Caco-2 (cell line): Measurements from ENCODE around the gene ASB10. TPM values are rescaled to one million over a fixed set of nuclear protein-coding genes. Genes with fewer than 3 reads are reported as not detected.

ENCODE experiments used
- BruUV-seq: library from RNA; stranded (reverse); fragments of 400-500 nt; replicated peaks from 2 replicates; lab custom pipeline; 2021; lab: Mats Ljungman, UMichigan
- CTCF ChIA-PET: fragments of 300-600 bp; sonication (Branson Sonifier 250); formaldehyde crosslinking; loops from one replicate; lab custom pipeline; 2022; ENCODE audit warnings: antibody characterized with exemption; lab: Charles Lee
- POLR2A ChIA-PET: fragments of 300-600 bp; sonication (Branson Sonifier 250); formaldehyde crosslinking; loops from one replicate; lab custom pipeline; 2022; ENCODE audit warnings: antibody characterized with exemption; lab: Charles Lee
- DNase-seq, 2 experiments: peaks; one replicate each; pipeline versions ENCODE4 v3.0.0 to v3.0.0-alpha.2; 2020 to 2022
- H3K27me3 ChIP-seq: replicated peaks from 2 replicates; pipeline ENCODE4 v1.6.0; 2011; ENCODE audit warnings: low read length; ENCODE audit not compliant: control insufficient read depth, insufficient read depth
- H3K36me3 ChIP-seq: 2 replicates; pipeline ENCODE4 v1.5.1; 2011; ENCODE audit warnings: low read length; ENCODE audit not compliant: control insufficient read depth, insufficient read depth
- H3K4me1 ChIP-seq: fragments of 250-450 bp; sonication (Bioruptor Pico); 2 replicates; pipeline ENCODE4 v1.5.1; 2020; ENCODE audit warnings: mild to moderate bottlenecking
- H3K4me3 ChIP-seq: 2 replicates; pipeline ENCODE4 v1.5.1; 2011; ENCODE audit warnings: low read depth, mild to moderate bottlenecking, control low read depth, low read length
- H3K9me3 ChIP-seq: fragments of 250-450 bp; sonication (Bioruptor Pico); 2 replicates; pipeline ENCODE4 v1.5.1; 2020; ENCODE audit warnings: mild to moderate bottlenecking, moderate library complexity
- H3K27ac Mint-ChIP-seq: one replicate; pipeline ENCODE4 v1.8.0; 2022; ENCODE audit warnings: mixed read lengths; ENCODE audit not compliant: unreplicated experiment
- H3K27me3 Mint-ChIP-seq: one replicate; pipeline ENCODE4 v1.8.0; 2022; ENCODE audit warnings: mixed read lengths; ENCODE audit not compliant: insufficient read depth, unreplicated experiment
- H3K36me3 Mint-ChIP-seq: one replicate; pipeline ENCODE4 v1.8.0; 2022; ENCODE audit warnings: mild to moderate bottlenecking, mixed read lengths; ENCODE audit not compliant: insufficient read depth, unreplicated experiment
- H3K4me1 Mint-ChIP-seq: one replicate; pipeline ENCODE4 v1.8.0; 2022; ENCODE audit warnings: low read depth, mixed read lengths; ENCODE audit not compliant: unreplicated experiment
- H3K4me3 Mint-ChIP-seq: one replicate; pipeline ENCODE4 v1.8.0; 2022; ENCODE audit warnings: mild to moderate bottlenecking, moderate library complexity, mixed read lengths; ENCODE audit not compliant: unreplicated experiment
- H3K9me3 Mint-ChIP-seq: one replicate; pipeline ENCODE4 v1.8.0; 2022; ENCODE audit warnings: mixed read lengths; ENCODE audit not compliant: unreplicated experiment
- CTCF ChIP-seq, 2 experiments: fragments of 200-600 bp in 1 of 2; IDR thresholded peaks; 1 replicate in 1 of 2; 2 replicates in 1 of 2; pipeline versions ENCODE4 v1.5.1 to v1.8.0; 2011 to 2022; ENCODE audit warnings: antibody characterized with exemption in 1 of 2, control low read depth in 1 of 2, inconsistent platforms in 1 of 2, low read depth in 1 of 2, low read length in 1 of 2, mild to moderate bottlenecking in 1 of 2, moderate library complexity in 1 of 2; ENCODE audit not compliant: insufficient read depth in 1 of 2, severe bottlenecking in 1 of 2, unreplicated experiment in 1 of 2
- intact Hi-C: fragments of 100-400 bp; cut with micrococcal nuclease; formaldehyde crosslinking; loops from one replicate; pipeline ENCODE4 v1.10.0; 2022; ENCODE audit not compliant: unreplicated experiment
- total RNA-seq: library from RNA; stranded (reverse); gene quantifications from 2 replicates; pipeline ENCODE4 v1.2.3, GENCODE V29; 2022

Gene ASB10
- total RNA-seq, 1 experiment from 2014 or later, result not detected

DNA sequence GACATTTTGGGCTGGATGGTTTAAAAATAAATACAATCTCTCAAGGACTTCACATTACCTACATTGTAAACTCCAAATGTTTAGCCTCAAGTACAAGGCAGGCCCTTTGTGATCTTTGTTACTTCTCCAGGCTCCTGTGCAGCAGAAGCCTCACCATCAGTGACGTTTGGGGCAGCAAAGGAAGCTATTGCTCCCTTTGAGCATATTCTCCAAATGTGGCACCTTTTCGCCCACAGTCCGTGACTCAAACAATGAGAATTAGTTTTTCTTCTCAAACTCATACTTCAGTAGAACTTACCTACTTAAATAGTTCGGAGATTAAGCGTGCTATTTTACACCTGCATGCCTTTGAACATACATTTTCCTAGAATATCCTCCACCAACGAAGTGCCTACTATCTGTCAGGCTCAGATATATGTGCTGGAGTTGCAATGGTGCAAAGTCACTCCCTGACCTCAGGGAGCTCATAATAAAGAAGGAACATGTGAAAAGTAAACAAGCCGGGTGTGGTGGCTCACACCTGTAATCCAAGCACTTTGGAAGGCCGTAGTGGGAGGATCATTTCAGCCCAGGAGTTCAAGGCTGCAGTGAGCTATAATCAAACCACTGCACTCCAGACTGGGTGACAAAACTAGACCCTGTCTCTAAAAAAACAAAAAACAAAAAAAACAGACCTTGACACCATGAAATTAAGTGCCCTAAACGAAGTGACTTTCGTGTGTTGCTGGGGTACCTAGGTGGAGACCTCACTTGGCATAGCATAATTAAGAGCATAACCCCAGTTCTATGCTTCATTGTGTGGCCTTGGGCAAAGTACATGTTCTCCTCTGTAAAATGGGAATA is 41.2 kb upstream of the ASB10 start:
- Mint-ChIP-seq H3K4me1 (peaks cover 22% of the 10 kb centered on the region), H3K9me3 (no peaks in the 10 kb centered on the region), H3K4me3 (peak overlapping the region; percentile 88), H3K36me3 (peaks cover 34% of the 10 kb centered on the region), H3K27ac (peak overlapping the region; percentile 82), H3K27me3 (no peaks in the 10 kb centered on the region)
- Histone ChIP-seq H3K36me3 (peaks cover 3% of the 10 kb centered on the region; the same call in 1 of the 2 replicates), H3K27me3 (no peaks in the 10 kb centered on the region), H3K4me1 (peaks cover 18% of the 10 kb centered on the region), H3K4me3 (peak overlapping the region; percentile 81), H3K9me3 (no peaks in the 10 kb centered on the region)
- ChIA-PET CTCF (interaction anchor here (1.3 to 3.0 kb wide), 2 partner anchors 15 to 83 kb away, joined by 5 to 22 read pairs; no protein-coding TSS in a partner anchor), POLR2A (interaction anchor here (1.5 kb wide), 1 partner anchor 113 kb away, joined by 6 read pairs; the partner anchor contains the start of gene NUB1)
- intact Hi-C loops, result no loop called here
- no peak for DNase-seq
- BruUV-seq, result no TSS peak
- no peak for TF ChIP-seq CTCF (IDR thresholded peaks at IDR 0.05; ENCODE audit: insufficient read depth in 1 of 2, low read depth in 1 of 2, low read length in 1 of 2, severe bottlenecking in 1 of 2, unreplicated experiment in 1 of 2)

DNA sequence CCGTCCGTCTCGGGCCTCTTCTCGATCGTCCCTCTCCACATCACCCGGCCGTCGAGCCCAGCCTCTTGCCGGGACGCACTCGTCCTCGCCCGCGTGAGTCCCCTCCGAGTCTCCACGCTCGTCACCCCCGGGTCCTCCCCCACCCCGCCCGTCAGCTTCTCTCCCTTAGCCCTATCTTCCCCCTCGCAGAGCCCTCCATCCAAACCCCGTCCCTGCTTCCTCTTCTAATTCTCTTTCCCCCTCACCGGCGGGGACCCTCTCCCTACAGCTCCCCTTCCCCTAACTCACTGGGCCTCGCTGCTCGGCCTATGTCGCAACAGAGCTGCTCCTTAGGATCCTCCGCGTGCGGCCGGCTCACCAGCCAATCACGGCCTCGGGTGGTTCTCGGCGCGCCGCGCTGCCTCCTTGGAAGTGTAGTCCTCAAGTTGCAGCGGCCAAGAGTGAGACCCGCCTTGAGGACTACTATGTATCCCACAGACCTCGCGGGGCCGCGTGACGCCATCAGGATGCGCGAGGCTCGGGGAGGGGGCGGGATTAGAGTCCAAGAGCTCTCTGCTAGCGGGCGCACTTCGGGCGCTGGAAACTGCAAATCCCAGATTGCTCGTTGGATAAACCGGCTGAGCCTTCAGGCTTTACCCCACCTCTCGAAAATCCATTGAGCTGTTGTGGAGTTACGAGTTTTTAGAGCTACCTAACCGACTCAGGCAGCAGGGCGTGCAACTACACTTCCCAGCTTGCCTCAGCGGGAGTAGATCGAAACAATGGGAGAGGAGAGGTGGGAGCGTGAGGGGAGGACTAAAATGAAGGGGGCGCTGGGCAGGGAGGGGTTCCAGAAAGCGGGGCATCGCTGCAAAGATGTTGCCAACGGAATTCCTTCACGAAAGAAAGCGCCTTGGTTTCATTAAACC is 40.1 kb upstream of the ASB10 start, which contains the start of gene ABCF2:
ABCF2 (minus strand) TSS at position 331 of the 908 bp plus-strand sequence. CDS start 747 bp downstream, outside the sequence.
- Mint-ChIP-seq H3K4me1 (peaks cover 21% of the 10 kb centered on the region), H3K4me3 (peak within 1 kb of the TSS; percentile 88), H3K36me3 (peaks cover 44% of the 10 kb centered on the region), H3K27ac (peak within 1 kb of the TSS; percentile 82), H3K9me3 (no peaks in the 10 kb centered on the region), H3K27me3 (no peaks in the 10 kb centered on the region)
- CTCF ChIA-PET, result interaction anchor here (0.6 to 3.0 kb wide), 11 partner anchors 10 to 608 kb away, joined by 3 to 22 read pairs (median 5); partner anchors contain the start of gene ABCB8
- peak; percentile 98 to 99 for DNase-seq
- no peak for TF ChIP-seq CTCF (IDR thresholded peaks at IDR 0.05; ENCODE audit: insufficient read depth in 1 of 2, low read depth in 1 of 2, low read length in 1 of 2, severe bottlenecking in 1 of 2, unreplicated experiment in 1 of 2)
- POLR2A ChIA-PET, result interaction anchor here (0.5 to 1.5 kb wide), 12 partner anchors 11 to 1774 kb away, joined by 3 to 10 read pairs (median 4); partner anchors contain the start of genes ABCB8 and NUB1
- no TSS peak for BruUV-seq
- Histone ChIP-seq H3K36me3 (peaks cover 3% of the 10 kb centered on the region), H3K4me1 (peaks cover 15% of the 10 kb centered on the region), H3K9me3 (no peaks in the 10 kb centered on the region), H3K4me3 (peak within 1 kb of the TSS; percentile 81), H3K27me3 (no peaks in the 10 kb centered on the region)
- intact Hi-C loops, result loop anchor here (1.0 kb wide), 4 partner anchors 17 to 199 kb away; partner anchors contain the start of genes ABCB8 and SMARCD3
